Activated naive CD8-positive, alpha-beta T cell treated with anti-CD3 and anti-CD28 coated beads for 36 hours (primary cell): Measurements from ENCODE around the gene NBL1. TPM values are rescaled to one million over a fixed set of nuclear protein-coding genes. Genes with fewer than 3 reads are reported as not detected.

Source experiments
- total RNA-seq, 2 experiments: library from RNA; stranded (reverse); gene quantifications; one replicate each; pipeline ENCODE4 v1.2.3, GENCODE V29; 2021

Gene NBL1
- total RNA-seq, 2 experiments from 2014 or later = 20.0 to 22.0 TPM

Other genes with a start within 250 kb of the NBL1 start
- gene CAPZB, start 158.8 kb upstream of the NBL1 start, total RNA-seq = 100 to 1,000 TPM; 324 to 332 TPM
- gene HTR6, start 20.6 kb downstream of the NBL1 start, total RNA-seq = not detected
- 10 to 100 TPM; 12.5 to 13.9 TPM for gene TMCO4, start 155.6 kb downstream of the NBL1 start, total RNA-seq
- gene RNF186, start 171.0 kb downstream of the NBL1 start, total RNA-seq = not detected
- 1 to 10 TPM; 6.2 to 7.3 TPM for gene OTUD3, start 238.1 kb downstream of the NBL1 start, total RNA-seq